ENCODE measurements around the gene JAZF1. TPM values are rescaled to one million over a fixed set of nuclear protein-coding genes. Genes with fewer than 3 reads are reported as not detected.

Gene JAZF1
- total and polyA plus RNA-seq, 2 donors (not counting 1 experiment from before 2014, with no cell fraction given): 14.0 to 38.6 TPM

DNA sequence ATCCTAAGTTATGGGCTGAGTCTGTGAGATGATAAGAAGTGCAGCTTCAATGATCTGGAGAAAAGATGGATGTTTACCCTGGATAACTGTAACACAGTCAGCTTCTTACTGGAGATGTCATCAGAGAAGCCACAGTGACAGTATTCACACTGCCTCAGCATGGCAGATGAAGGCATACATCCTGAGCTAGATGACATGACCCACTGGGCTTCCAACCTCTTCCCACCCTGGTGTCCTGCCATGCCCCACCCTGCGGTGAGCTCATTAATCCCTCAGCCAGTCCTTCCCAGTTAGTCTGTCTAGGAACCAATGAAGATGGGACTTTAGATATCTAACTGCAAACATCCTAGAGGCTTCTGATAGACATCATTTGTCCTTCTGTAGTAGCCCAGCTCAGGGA, 226.8 kb downstream of the JAZF1 start:
- Histone ChIP-seq H3K4me1 (ENCODE audit: control insufficient read depth in 2 of 2, insufficient read depth in 2 of 2, low read length in 2 of 2) (no peaks in the 10 kb centered on the region), H3K9me3 (ENCODE audit: control extremely low read depth in 1 of 3, control insufficient read depth in 2 of 3, insufficient read depth in 1 of 3, low read length in 2 of 3) (no peaks in the 10 kb centered on the region), H4K20me1 (ENCODE audit: control insufficient read depth, insufficient read depth, low read length, poor library complexity, severe bottlenecking) (peaks cover 74% of the 10 kb centered on the region), H2AFZ (ENCODE audit: insufficient read depth, low read depth, low read length, poor library complexity, severe bottlenecking) (no peak overlapping the region), H3K4me2 (replicated peaks; ENCODE audit: low read depth, low read length, poor library complexity, severe bottlenecking) (no peak overlapping the region), H3K36me3 (replicated peaks in 1 of 2; ENCODE audit: control extremely low read depth in 1 of 2, control insufficient read depth in 1 of 2, extremely low read depth in 1 of 2, insufficient read depth in 2 of 2, low read length in 1 of 2) (peaks cover 5 to 6% of the 10 kb centered on the region in 2 experiments), H3K27ac (ENCODE audit: low read length in 2 of 2) (no peak overlapping the region), H3K79me2 (ENCODE audit: control insufficient read depth, insufficient read depth, low read length) (peaks cover 55% of the 10 kb centered on the region), H3K27me3 (replicated peaks in 1 of 4; ENCODE audit: control extremely low read depth in 1 of 4, control insufficient read depth in 3 of 4, insufficient read depth in 4 of 4, low read length in 3 of 4) (no peaks in the 10 kb centered on the region), H3K9ac (ENCODE audit: low read length) (no peak overlapping the region), H3K4me3 (ENCODE audit: control extremely low read depth in 1 of 5, extremely low read depth in 1 of 5, insufficient read depth in 1 of 5, low read depth in 2 of 5, low read length in 4 of 5) (no peak overlapping the region)
- intact Hi-C loops (cut with micrococcal nuclease): no loop called here
- no peak for TF ChIP-seq EZH2 (IDR thresholded peaks at IDR 0.05; ENCODE audit: borderline replicate concordance, insufficient read depth, low read depth, low read length, poor library complexity, severe bottlenecking)
- TF ChIP-seq, protein P1, sequence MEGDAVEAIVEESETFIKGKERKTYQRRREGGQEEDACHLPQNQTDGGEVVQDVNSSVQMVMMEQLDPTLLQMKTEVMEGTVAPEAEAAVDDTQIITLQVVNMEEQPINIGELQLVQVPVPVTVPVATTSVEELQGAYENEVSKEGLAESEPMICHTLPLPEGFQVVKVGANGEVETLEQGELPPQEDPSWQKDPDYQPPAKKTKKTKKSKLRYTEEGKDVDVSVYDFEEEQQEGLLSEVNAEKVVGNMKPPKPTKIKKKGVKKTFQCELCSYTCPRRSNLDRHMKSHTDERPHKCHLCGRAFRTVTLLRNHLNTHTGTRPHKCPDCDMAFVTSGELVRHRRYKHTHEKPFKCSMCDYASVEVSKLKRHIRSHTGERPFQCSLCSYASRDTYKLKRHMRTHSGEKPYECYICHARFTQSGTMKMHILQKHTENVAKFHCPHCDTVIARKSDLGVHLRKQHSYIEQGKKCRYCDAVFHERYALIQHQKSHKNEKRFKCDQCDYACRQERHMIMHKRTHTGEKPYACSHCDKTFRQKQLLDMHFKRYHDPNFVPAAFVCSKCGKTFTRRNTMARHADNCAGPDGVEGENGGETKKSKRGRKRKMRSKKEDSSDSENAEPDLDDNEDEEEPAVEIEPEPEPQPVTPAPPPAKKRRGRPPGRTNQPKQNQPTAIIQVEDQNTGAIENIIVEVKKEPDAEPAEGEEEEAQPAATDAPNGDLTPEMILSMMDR (IDR thresholded peaks at IDR 0.05): no peak
- ChIA-PET CTCF (interaction anchor here (1.3 kb wide), 2 partner anchors 19 to 32 kb away, joined by 3 read pairs; no protein-coding TSS in a partner anchor), POLR2A (no interaction called here)
- Mint-ChIP-seq H3K4me3 (no peak overlapping the region), H3K27me3 (no peaks in the 10 kb centered on the region), H3K9me3 (ENCODE audit: insufficient read depth) (no peaks in the 10 kb centered on the region), H3K4me1 (peaks cover 2% of the 10 kb centered on the region), H3K27ac (no peak overlapping the region)
- ATAC-seq (ENCODE audit: low read depth) (no peak), DNase-seq (no peak)
- WGBS (ENCODE audit: insufficient coverage): 90% methylated on average over 1 of the region's 1 CpG

DNA sequence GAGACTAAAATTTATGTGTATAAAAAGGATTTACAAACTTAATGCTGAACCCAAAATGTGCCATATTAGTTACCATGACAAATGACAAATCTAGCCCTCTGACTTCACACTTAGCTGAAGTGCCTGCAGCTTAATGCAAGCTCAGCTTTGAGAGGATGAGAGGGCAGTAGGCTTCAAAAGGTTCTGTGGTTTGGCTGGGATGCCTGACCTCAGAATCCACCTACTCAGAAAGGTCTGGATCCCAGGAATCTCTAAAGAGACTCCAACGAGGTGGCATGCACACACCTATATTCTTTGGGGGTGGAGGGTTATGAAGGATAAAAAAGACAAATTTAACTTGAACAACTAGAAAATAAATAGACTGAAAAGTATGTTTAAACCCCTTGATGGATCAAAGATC, 227.2 kb downstream of the JAZF1 start:
- Mint-ChIP-seq H3K4me3 (no peak overlapping the region), H3K4me1 (peaks cover 2% of the 10 kb centered on the region), H3K9me3 (ENCODE audit: insufficient read depth) (no peaks in the 10 kb centered on the region), H3K27ac (no peak overlapping the region), H3K27me3 (no peaks in the 10 kb centered on the region)
- TF ChIP-seq, protein P1 (IDR thresholded peaks at IDR 0.05): no peak
- TF ChIP-seq EZH2 (IDR thresholded peaks at IDR 0.05; ENCODE audit: borderline replicate concordance, insufficient read depth, low read depth, low read length, poor library complexity, severe bottlenecking): no peak
- H3K79me2 ChIP-seq (ENCODE audit: control insufficient read depth, insufficient read depth, low read length): peaks cover 59% of the 10 kb centered on the region
- intact Hi-C loops (cut with micrococcal nuclease): no loop called here
- H3K27ac ChIP-seq (ENCODE audit: low read length in 2 of 2): no peak overlapping the region
- H3K9me3 ChIP-seq (ENCODE audit: control extremely low read depth in 1 of 3, control insufficient read depth in 2 of 3, insufficient read depth in 1 of 3, low read length in 2 of 3): no peaks in the 10 kb centered on the region
- no peak overlapping the region for H3K4me2 ChIP-seq (replicated peaks; ENCODE audit: low read depth, low read length, poor library complexity, severe bottlenecking)
- DNase-seq: no peak
- no peaks in the 10 kb centered on the region for H3K27me3 ChIP-seq (replicated peaks in 1 of 4; ENCODE audit: control extremely low read depth in 1 of 4, control insufficient read depth in 3 of 4, insufficient read depth in 4 of 4, low read length in 3 of 4)
- POLR2A ChIA-PET: no interaction called here
- no peaks in the 10 kb centered on the region for H3K4me1 ChIP-seq (ENCODE audit: control insufficient read depth in 2 of 2, insufficient read depth in 2 of 2, low read length in 2 of 2)
- CTCF ChIA-PET: interaction anchor here (1.3 kb wide), 2 partner anchors 19 to 31 kb away, joined by 3 read pairs; no protein-coding TSS in a partner anchor
- H3K36me3 ChIP-seq (replicated peaks in 1 of 2; ENCODE audit: control extremely low read depth in 1 of 2, control insufficient read depth in 1 of 2, extremely low read depth in 1 of 2, insufficient read depth in 2 of 2, low read length in 1 of 2): peaks cover 4 to 7% of the 10 kb centered on the region in 2 experiments
- H3K4me3 ChIP-seq (ENCODE audit: control extremely low read depth in 1 of 5, extremely low read depth in 1 of 5, insufficient read depth in 1 of 5, low read depth in 2 of 5, low read length in 4 of 5): no peak overlapping the region
- H4K20me1 ChIP-seq (ENCODE audit: control insufficient read depth, insufficient read depth, low read length, poor library complexity, severe bottlenecking): peaks cover 74% of the 10 kb centered on the region
- WGBS (ENCODE audit: insufficient coverage): no CpG with 5 or more reads among the region's 1 CpG
- H2AFZ ChIP-seq (ENCODE audit: insufficient read depth, low read depth, low read length, poor library complexity, severe bottlenecking): no peak overlapping the region
- H3K9ac ChIP-seq (ENCODE audit: low read length): no peak overlapping the region
- ATAC-seq (ENCODE audit: low read depth): no peak

Measured in B cell (primary cell).